PFSK-1 (cell line): ENCODE results near the gene C11orf71.

Experiments used
- FOXP2 ChIP-seq: optimal IDR thresholded peaks from 2 replicates; pipeline ENCODE3; 2011; ENCODE audit warnings: borderline replicate concordance, control low read depth, inconsistent platforms; ENCODE audit not compliant: insufficient read depth; ENCODE audit errors: extremely low read length, extremely low read depth
- POLR2AphosphoS5 ChIP-seq: IDR thresholded peaks from 2 replicates; pipeline ENCODE4 v1.6.1; 2012; ENCODE audit warnings: low read depth, mild to moderate bottlenecking, control low read depth, low read length, moderate library complexity
- SIN3A ChIP-seq: IDR thresholded peaks from 2 replicates; pipeline ENCODE4 v1.6.1; 2012; ENCODE audit warnings: mild to moderate bottlenecking, low read length, moderate library complexity, borderline replicate concordance; ENCODE audit not compliant: insufficient read depth
- TAF1 ChIP-seq: IDR thresholded peaks from 2 replicates; pipeline ENCODE4 v1.6.1; 2012; ENCODE audit warnings: low read length, control low read depth, borderline replicate concordance; ENCODE audit not compliant: insufficient read depth
- TF ChIP-seq, protein P1 (sequence below), 2 experiments: IDR thresholded peaks; 2 replicates each; pipeline versions ENCODE4 v1.6.1 to v1.8.0; 2011 to 2012; ENCODE audit warnings: low read depth in 2 of 2, low read length in 2 of 2, control low read depth in 1 of 2, inconsistent platforms in 1 of 2, mild to moderate bottlenecking in 1 of 2, moderate library complexity in 1 of 2; ENCODE audit not compliant: insufficient read depth in 1 of 2

The C11orf71 gene

DNA sequence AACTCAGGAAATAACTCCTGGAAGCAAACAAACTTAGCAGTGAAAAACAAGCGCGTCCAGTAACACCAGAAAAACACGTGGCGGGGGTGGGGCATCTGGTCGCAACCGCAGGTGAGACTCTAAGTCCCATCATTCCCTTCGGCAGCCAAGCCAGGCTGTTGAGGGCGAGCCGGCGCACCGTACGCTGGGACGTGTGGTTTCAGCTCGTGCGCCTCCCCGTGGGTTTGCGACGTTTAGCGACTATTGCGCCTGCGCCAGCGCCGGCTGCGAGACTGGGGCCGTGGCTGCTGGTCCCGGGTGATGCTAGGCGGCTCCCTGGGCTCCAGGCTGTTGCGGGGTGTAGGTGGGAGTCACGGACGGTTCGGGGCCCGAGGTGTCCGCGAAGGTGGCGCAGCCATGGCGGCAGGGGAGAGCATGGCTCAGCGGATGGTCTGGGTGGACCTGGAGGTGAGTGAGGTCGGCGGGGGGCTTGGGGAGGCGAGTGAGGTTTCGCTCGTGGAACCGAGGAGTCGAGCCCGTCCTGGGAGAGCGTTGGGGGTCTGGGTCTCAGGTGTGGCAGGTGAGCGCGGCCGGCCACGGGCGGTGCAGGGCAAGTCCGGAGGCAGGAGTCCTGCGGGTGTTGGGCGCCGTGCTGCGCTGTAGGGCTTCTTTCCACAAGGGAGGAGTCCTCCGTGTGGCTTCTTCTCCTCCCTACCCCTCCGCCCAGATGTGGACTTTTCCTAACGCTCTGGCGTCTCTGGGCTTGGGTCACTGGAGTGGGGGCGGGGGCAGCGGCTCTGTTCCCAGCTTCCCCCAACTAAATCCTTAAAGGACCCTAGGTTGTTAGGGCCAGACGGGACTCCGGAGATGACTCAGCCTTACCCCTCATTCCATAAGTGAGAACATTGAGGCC lies 39.2 kb upstream of the C11orf71 start, which contains the start of gene REXO2:
REXO2 (plus strand) TSS at position 239 of the 892 bp plus-strand sequence; CDS start at position 301, 62 bp downstream.
- TF ChIP-seq FOXP2 (peak; percentile 85), SIN3A (peak; percentile 78; the same call in 1 of the 2 replicates), TAF1 (no peak), POLR2AphosphoS5 (peak; percentile 73)
- TF ChIP-seq, protein P1, sequence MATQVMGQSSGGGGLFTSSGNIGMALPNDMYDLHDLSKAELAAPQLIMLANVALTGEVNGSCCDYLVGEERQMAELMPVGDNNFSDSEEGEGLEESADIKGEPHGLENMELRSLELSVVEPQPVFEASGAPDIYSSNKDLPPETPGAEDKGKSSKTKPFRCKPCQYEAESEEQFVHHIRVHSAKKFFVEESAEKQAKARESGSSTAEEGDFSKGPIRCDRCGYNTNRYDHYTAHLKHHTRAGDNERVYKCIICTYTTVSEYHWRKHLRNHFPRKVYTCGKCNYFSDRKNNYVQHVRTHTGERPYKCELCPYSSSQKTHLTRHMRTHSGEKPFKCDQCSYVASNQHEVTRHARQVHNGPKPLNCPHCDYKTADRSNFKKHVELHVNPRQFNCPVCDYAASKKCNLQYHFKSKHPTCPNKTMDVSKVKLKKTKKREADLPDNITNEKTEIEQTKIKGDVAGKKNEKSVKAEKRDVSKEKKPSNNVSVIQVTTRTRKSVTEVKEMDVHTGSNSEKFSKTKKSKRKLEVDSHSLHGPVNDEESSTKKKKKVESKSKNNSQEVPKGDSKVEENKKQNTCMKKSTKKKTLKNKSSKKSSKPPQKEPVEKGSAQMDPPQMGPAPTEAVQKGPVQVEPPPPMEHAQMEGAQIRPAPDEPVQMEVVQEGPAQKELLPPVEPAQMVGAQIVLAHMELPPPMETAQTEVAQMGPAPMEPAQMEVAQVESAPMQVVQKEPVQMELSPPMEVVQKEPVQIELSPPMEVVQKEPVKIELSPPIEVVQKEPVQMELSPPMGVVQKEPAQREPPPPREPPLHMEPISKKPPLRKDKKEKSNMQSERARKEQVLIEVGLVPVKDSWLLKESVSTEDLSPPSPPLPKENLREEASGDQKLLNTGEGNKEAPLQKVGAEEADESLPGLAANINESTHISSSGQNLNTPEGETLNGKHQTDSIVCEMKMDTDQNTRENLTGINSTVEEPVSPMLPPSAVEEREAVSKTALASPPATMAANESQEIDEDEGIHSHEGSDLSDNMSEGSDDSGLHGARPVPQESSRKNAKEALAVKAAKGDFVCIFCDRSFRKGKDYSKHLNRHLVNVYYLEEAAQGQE (IDR thresholded peaks at IDR 0.05; ENCODE audit: insufficient read depth in 1 of 2, low read depth in 2 of 2, low read length in 2 of 2) = 0 out of 4 replicates have a peak, but pooled peaks of 1 of the 2 experiments have one; percentile 33

DNA sequence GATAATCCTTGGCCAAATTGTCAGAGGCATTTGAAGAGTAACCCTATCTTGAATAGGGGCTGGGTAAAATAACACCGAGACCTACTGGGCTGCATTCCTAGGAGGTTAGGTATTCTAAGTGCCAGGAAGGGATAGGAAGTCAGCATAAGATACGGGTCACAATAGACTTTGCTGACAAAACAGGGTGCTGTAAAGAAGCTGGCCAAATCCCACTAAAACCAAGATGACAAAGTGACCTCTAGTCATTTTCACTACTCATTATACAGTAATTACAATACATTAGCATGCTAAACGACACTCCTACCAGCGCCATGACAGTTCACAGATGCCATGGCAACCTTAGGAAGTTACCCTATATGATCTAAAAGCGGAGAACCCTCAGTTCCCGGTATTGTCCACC lies 38.0 kb upstream of the C11orf71 start:
- TF ChIP-seq SIN3A (no peak), TAF1 (no peak), FOXP2 (no peak), POLR2AphosphoS5 (no peak)
- TF ChIP-seq, protein P1 (IDR thresholded peaks at IDR 0.05; ENCODE audit: insufficient read depth in 1 of 2, low read depth in 2 of 2, low read length in 2 of 2) = no peak

DNA sequence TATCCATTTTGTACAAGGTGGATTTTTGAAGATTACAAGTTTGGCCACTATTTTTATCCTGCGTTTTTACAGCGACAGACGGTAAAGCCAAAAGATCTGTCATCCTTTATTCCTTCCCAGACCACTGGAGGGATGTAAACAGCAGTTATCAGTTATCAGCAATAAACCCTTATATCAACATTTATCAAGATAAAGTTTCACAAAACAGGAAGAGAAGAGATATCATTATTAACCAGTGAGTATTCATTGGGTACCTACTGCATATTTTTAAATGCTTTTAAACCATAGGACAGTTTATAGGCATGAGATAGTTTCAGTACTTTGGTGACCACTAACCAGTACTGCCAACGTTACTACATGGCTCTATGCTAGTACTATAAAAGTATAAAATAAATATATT lies 33.1 kb upstream of the C11orf71 start:
- no peak for TF ChIP-seq FOXP2
- TF ChIP-seq POLR2AphosphoS5 = no peak
- TF ChIP-seq, protein P1 (IDR thresholded peaks at IDR 0.05; ENCODE audit: insufficient read depth in 1 of 2, low read depth in 2 of 2, low read length in 2 of 2) = no peak
- TF ChIP-seq TAF1 = no peak
- no peak for TF ChIP-seq SIN3A

DNA sequence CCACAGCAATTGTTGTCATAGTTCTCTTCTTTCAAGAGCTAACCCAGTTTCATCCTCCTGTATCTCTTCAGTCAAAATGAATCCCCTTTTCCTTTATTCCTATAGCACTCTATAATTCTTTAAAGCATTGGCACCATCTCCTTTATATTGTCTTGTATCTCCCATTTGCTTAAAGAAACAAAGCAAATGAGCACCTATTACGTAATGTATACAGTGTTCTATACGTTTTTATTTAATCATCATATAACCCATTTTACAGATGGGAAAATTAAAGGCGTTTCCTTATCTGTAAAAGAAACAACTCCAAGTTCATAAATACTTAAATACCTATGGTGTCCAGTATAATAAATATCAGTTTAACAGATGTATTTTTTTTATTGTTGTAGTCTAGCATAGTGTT lies 32.6 kb upstream of the C11orf71 start:
- TF ChIP-seq TAF1 (no peak), SIN3A (no peak), FOXP2 (no peak), POLR2AphosphoS5 (no peak)
- TF ChIP-seq, protein P1 (IDR thresholded peaks at IDR 0.05; ENCODE audit: insufficient read depth in 1 of 2, low read depth in 2 of 2, low read length in 2 of 2) = no peak
